Measurements from ENCODE around the gene FRG2B. TPM values are rescaled to one million over a fixed set of nuclear protein-coding genes. Genes with fewer than 3 reads are reported as not detected.

The FRG2B gene
- total RNA-seq, 4 donors from 2014 or later, result not detected

GRCh38 chr10:133618851-133619250 lies 7.7 kb downstream of the FRG2B start:
- intact Hi-C loops (cut with DNase I; ENCODE audit: low total_unique reads), result no loop called here

GRCh38 chr10:133617196-133617595 lies 9.4 kb downstream of the FRG2B start:
- intact Hi-C loops (cut with DNase I; ENCODE audit: low total_unique reads), result no loop called here
- no peaks in the 10 kb centered on the region for H3K36me3 ChIP-seq
- no peak for DNase-seq
- no peaks in the 10 kb centered on the region for H3K27me3 ChIP-seq
- H3K4me3 ChIP-seq, result no peak overlapping the region
- no peaks in the 10 kb centered on the region for H3K9me3 ChIP-seq
- no peak overlapping the region for H3K27ac ChIP-seq
- no peaks in the 10 kb centered on the region for H3K4me1 ChIP-seq
- no peak for TF ChIP-seq CTCF (IDR thresholded peaks at IDR 0.05)
- TF ChIP-seq POLR2A (IDR thresholded peaks at IDR 0.05), result no peak

More at GRCh38 chr10:133618851-133619250, 7.7 kb downstream of the FRG2B start:
- Histone ChIP-seq H3K4me1 (no peaks in the 10 kb centered on the region), H3K27me3 (no peaks in the 10 kb centered on the region), H3K36me3 (no peaks in the 10 kb centered on the region), H3K27ac (no peak overlapping the region), H3K4me3 (no peak overlapping the region), H3K9me3 (no peaks in the 10 kb centered on the region)
- TF ChIP-seq POLR2A (IDR thresholded peaks at IDR 0.05) (no peak), CTCF (IDR thresholded peaks at IDR 0.05) (no peak)
- DNase-seq, result no peak

- no peak for DNase-seq
- no peaks in the 10 kb centered on the region for H3K36me3 ChIP-seq
- TF ChIP-seq POLR2A (IDR thresholded peaks at IDR 0.05), result no peak
- no peaks in the 10 kb centered on the region for H3K9me3 ChIP-seq
- no peaks in the 10 kb centered on the region for H3K4me1 ChIP-seq
- H3K27me3 ChIP-seq, result no peaks in the 10 kb centered on the region
- no peak overlapping the region for H3K4me3 ChIP-seq
- intact Hi-C loops (cut with DNase I; ENCODE audit: low total_unique reads), result no loop called here
- no peak overlapping the region for H3K27ac ChIP-seq
Observed at GRCh38 chr10:133616371-133617130, 10.0 kb downstream of the FRG2B start.

- intact Hi-C loops (cut with DNase I; ENCODE audit: low total_unique reads), result no loop called here
- H3K9me3 ChIP-seq, result no peaks in the 10 kb centered on the region
- no peaks in the 10 kb centered on the region for H3K36me3 ChIP-seq
- no peak overlapping the region for H3K4me3 ChIP-seq
- TF ChIP-seq CTCF (IDR thresholded peaks at IDR 0.05) (no peak), POLR2A (IDR thresholded peaks at IDR 0.05) (no peak)
- no peak for DNase-seq
- H3K27me3 ChIP-seq, result no peaks in the 10 kb centered on the region
- H3K4me1 ChIP-seq, result no peaks in the 10 kb centered on the region
- no peak overlapping the region for H3K27ac ChIP-seq
Observed at GRCh38 chr10:133614830-133615580, 11.6 kb downstream of the FRG2B start.

GRCh38 chr10:133613699-133614098 lies 12.9 kb downstream of the FRG2B start:
- H3K27me3 ChIP-seq, result no peaks in the 10 kb centered on the region
- no peak overlapping the region for H3K27ac ChIP-seq
- H3K36me3 ChIP-seq, result no peaks in the 10 kb centered on the region
- no peak for DNase-seq
- intact Hi-C loops (cut with DNase I; ENCODE audit: low total_unique reads), result no loop called here
- no peak overlapping the region for H3K4me3 ChIP-seq
- no peak for TF ChIP-seq CTCF (IDR thresholded peaks at IDR 0.05)
- TF ChIP-seq POLR2A (IDR thresholded peaks at IDR 0.05), result no peak
- no peaks in the 10 kb centered on the region for H3K9me3 ChIP-seq
- no peaks in the 10 kb centered on the region for H3K4me1 ChIP-seq

All from uterus (tissue), 4 donors.